ENCODE data around the gene CACNA1C.

The CACNA1C gene

DNA sequence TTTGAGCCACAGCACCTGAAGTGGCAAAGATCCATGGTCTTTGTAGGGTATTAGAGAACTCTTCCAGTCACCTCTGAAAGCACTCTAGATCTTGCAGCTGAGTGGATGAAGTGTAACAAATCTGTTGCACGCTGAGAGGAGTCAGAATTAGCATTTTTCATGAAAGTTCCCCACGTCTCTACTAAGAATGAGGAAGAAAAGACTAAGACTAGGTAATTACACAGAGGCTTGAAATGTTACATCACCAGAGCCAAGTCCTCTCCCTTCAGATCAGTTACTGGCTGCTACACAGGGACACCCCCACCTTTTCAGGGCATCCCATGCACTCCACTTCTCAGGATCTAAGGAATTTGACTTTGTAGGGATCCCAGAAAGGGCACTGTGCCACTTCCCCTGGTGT is 643.3 kb downstream of the CACNA1C start:
- H3K27ac ChIP-seq (ENCODE audit: insufficient read depth in 1 of 2, low read depth in 1 of 2, low read length in 2 of 2, poor library complexity in 1 of 2, severe bottlenecking in 2 of 2): no peak overlapping the region
- POLR2A ChIA-PET: no interaction called here
- no peak overlapping the region for H3K4me3 ChIP-seq (ENCODE audit: control insufficient read depth in 1 of 7, extremely low read depth in 1 of 7, insufficient read depth in 4 of 7, low read depth in 2 of 7, low read length in 6 of 7)
- 0% methylated on average over 1 of the region's 2 CpGs for WGBS (ENCODE audit: insufficient coverage)
- peaks cover 11 to 40% (median 18%) of the 10 kb centered on the region in 4 experiments for H3K4me1 ChIP-seq (ENCODE audit: control extremely low read depth in 1 of 4, control insufficient read depth in 4 of 4, insufficient read depth in 4 of 4, low read length in 3 of 4)
- H3K27me3 ChIP-seq (replicated peaks in 2 of 5; ENCODE audit: control insufficient read depth in 4 of 5, insufficient read depth in 5 of 5, low read length in 4 of 5): no peaks in the 10 kb centered on the region
- no peaks in the 10 kb centered on the region for H3K36me3 ChIP-seq (ENCODE audit: control insufficient read depth in 4 of 4, insufficient read depth in 4 of 4, low read length in 3 of 4)
- no peaks in the 10 kb centered on the region for H3K9me3 ChIP-seq (ENCODE audit: control extremely low read depth in 1 of 5, control insufficient read depth in 4 of 5, insufficient read depth in 2 of 5, low read depth in 1 of 5, low read length in 4 of 5)
- DNase-seq: peak in 1 of 3 donors; percentile 29
- CTCF ChIA-PET: no interaction called here

DNA sequence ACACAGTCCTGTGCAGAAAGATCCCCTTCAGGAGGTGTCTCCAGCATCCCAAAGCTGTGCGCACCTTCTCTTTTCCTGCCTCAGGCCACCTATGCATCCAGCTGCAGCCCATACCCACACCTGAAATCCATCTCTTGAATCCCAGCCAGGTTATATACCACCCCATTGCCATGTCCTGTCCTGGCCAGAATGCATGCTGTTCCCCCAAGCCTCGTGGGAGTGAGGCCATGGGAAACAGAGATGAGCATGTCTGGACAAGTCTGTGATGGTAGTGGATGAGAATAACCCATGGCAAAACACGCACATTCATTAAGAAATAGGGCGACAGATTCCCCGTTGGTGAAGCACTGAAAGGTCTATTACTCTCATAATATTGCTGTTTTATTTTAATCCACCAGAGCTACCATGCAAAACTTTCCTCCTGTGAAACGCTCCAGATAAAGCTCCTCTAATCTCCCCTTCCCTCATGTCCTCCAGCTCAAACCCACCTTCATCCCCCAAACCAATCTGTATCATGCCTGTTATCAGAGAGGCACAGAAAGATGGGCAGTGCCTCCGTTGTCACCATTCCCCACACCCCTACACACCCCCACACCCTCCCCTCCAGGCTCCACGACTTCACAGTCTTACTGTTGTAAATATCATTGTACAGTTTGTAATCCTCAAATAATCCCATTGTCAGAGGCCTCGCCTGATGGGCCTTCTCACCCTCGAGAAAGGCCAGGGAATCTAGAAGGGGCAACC is 644.4 kb downstream of the CACNA1C start:
- 95% methylated on average over 4 of the region's 10 CpGs for WGBS (ENCODE audit: insufficient coverage)
- DNase-seq: peak in 2 of 3 donors; percentile 57 to 75
- no peak overlapping the region for H3K27ac ChIP-seq (ENCODE audit: insufficient read depth in 1 of 2, low read depth in 1 of 2, low read length in 2 of 2, poor library complexity in 1 of 2, severe bottlenecking in 2 of 2)
- no peaks in the 10 kb centered on the region for H3K27me3 ChIP-seq (replicated peaks in 2 of 5; ENCODE audit: control insufficient read depth in 4 of 5, insufficient read depth in 5 of 5, low read length in 4 of 5)
- POLR2A ChIA-PET: no interaction called here
- H3K4me1 ChIP-seq (ENCODE audit: control extremely low read depth in 1 of 4, control insufficient read depth in 4 of 4, insufficient read depth in 4 of 4, low read length in 3 of 4): peaks cover 8 to 29% (median 12%) of the 10 kb centered on the region in 4 experiments
- H3K4me3 ChIP-seq (ENCODE audit: control insufficient read depth in 1 of 7, extremely low read depth in 1 of 7, insufficient read depth in 4 of 7, low read depth in 2 of 7, low read length in 6 of 7): no peak overlapping the region
- CTCF ChIA-PET: interaction anchor here (0.5 kb wide), 1 partner anchor 14 kb away, joined by 3 read pairs; no protein-coding TSS in a partner anchor
- no peaks in the 10 kb centered on the region for H3K9me3 ChIP-seq (ENCODE audit: control extremely low read depth in 1 of 5, control insufficient read depth in 4 of 5, insufficient read depth in 2 of 5, low read depth in 1 of 5, low read length in 4 of 5)
- no peaks in the 10 kb centered on the region for H3K36me3 ChIP-seq (ENCODE audit: control insufficient read depth in 4 of 4, insufficient read depth in 4 of 4, low read length in 3 of 4)

DNA sequence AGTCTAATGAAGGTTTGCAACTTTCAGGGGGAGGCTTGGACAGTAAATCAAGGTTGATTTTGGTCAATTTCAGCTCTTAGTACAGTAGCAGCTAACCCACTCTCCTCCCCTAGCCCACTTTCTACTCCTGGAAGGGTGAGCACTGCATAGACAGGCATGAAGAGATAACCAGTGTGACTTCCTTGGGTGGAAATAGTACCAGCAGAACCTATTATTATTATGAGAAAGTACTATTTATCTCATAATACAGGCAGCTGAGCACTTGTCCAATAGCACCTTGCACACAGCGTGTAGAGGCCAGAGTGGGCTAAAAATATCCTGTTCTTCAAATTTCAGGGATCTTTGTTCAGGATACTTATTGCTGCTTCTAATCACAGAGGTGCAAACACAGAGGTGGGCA is 645.8 kb downstream of the CACNA1C start:
- no peaks in the 10 kb centered on the region for H3K36me3 ChIP-seq (ENCODE audit: control insufficient read depth in 4 of 4, insufficient read depth in 4 of 4, low read length in 3 of 4)
- H3K27ac ChIP-seq (ENCODE audit: insufficient read depth in 1 of 2, low read depth in 1 of 2, low read length in 2 of 2, poor library complexity in 1 of 2, severe bottlenecking in 2 of 2): no peak overlapping the region
- WGBS (ENCODE audit: insufficient coverage): no CpG with 5 or more reads among the region's 1 CpG
- CTCF ChIA-PET: no interaction called here
- DNase-seq: no peak
- POLR2A ChIA-PET: no interaction called here
- peaks cover 0 to 15% (median under 1%) of the 10 kb centered on the region in 4 experiments for H3K4me1 ChIP-seq (ENCODE audit: control extremely low read depth in 1 of 4, control insufficient read depth in 4 of 4, insufficient read depth in 4 of 4, low read length in 3 of 4)
- no peaks in the 10 kb centered on the region for H3K27me3 ChIP-seq (replicated peaks in 2 of 5; ENCODE audit: control insufficient read depth in 4 of 5, insufficient read depth in 5 of 5, low read length in 4 of 5)
- no peak overlapping the region for H3K4me3 ChIP-seq (ENCODE audit: control insufficient read depth in 1 of 7, extremely low read depth in 1 of 7, insufficient read depth in 4 of 7, low read depth in 2 of 7, low read length in 6 of 7)
- H3K9me3 ChIP-seq (ENCODE audit: control extremely low read depth in 1 of 5, control insufficient read depth in 4 of 5, insufficient read depth in 2 of 5, low read depth in 1 of 5, low read length in 4 of 5): no peaks in the 10 kb centered on the region

GRCh38 chr12:2710701-2711100 is 657.9 kb downstream of the CACNA1C start:
- WGBS (ENCODE audit: insufficient coverage): no CpG with 5 or more reads among the region's 1 CpG
- H3K9me3 ChIP-seq (ENCODE audit: control extremely low read depth in 1 of 5, control insufficient read depth in 4 of 5, insufficient read depth in 2 of 5, low read depth in 1 of 5, low read length in 4 of 5): peaks cover 0 to 23% (median 3%) of the 10 kb centered on the region in 5 experiments
- no peaks in the 10 kb centered on the region for H3K36me3 ChIP-seq (ENCODE audit: control insufficient read depth in 4 of 4, insufficient read depth in 4 of 4, low read length in 3 of 4)
- ChIA-PET CTCF (interaction anchor here (0.9 to 1.7 kb wide), 3 partner anchors 8 to 28 kb away, joined by 3 to 5 read pairs (median 3); no protein-coding TSS in a partner anchor), POLR2A (no interaction called here)
- no peaks in the 10 kb centered on the region for H3K4me1 ChIP-seq (ENCODE audit: control extremely low read depth in 1 of 4, control insufficient read depth in 4 of 4, insufficient read depth in 4 of 4, low read length in 3 of 4)
- no peaks in the 10 kb centered on the region for H3K27me3 ChIP-seq (replicated peaks in 2 of 5; ENCODE audit: control insufficient read depth in 4 of 5, insufficient read depth in 5 of 5, low read length in 4 of 5)
- no peak overlapping the region for H3K4me3 ChIP-seq (ENCODE audit: control insufficient read depth in 1 of 7, extremely low read depth in 1 of 7, insufficient read depth in 4 of 7, low read depth in 2 of 7, low read length in 6 of 7)
- no peak for DNase-seq
- no peak overlapping the region for H3K27ac ChIP-seq (ENCODE audit: insufficient read depth in 1 of 2, low read depth in 1 of 2, low read length in 2 of 2, poor library complexity in 1 of 2, severe bottlenecking in 2 of 2)

GRCh38 chr12:2719392-2719791 is 666.6 kb downstream of the CACNA1C start:
- POLR2A ChIA-PET: no interaction called here
- CTCF ChIA-PET: interaction anchor here (0.9 to 1.7 kb wide), 5 partner anchors 9 to 65 kb away, joined by 3 to 7 read pairs (median 4); no protein-coding TSS in a partner anchor
- DNase-seq: no peak
- peaks cover 0 to 4% (median 0%) of the 10 kb centered on the region in 4 experiments for H3K4me1 ChIP-seq (ENCODE audit: control extremely low read depth in 1 of 4, control insufficient read depth in 4 of 4, insufficient read depth in 4 of 4, low read length in 3 of 4)
- H3K27me3 ChIP-seq (replicated peaks in 2 of 5; ENCODE audit: control insufficient read depth in 4 of 5, insufficient read depth in 5 of 5, low read length in 4 of 5): no peaks in the 10 kb centered on the region
- no peak overlapping the region for H3K27ac ChIP-seq (ENCODE audit: insufficient read depth in 1 of 2, low read depth in 1 of 2, low read length in 2 of 2, poor library complexity in 1 of 2, severe bottlenecking in 2 of 2)
- no peaks in the 10 kb centered on the region for H3K9me3 ChIP-seq (ENCODE audit: control extremely low read depth in 1 of 5, control insufficient read depth in 4 of 5, insufficient read depth in 2 of 5, low read depth in 1 of 5, low read length in 4 of 5)
- WGBS (ENCODE audit: insufficient coverage): no CpG with 5 or more reads among the region's 2 CpGs
- no peaks in the 10 kb centered on the region for H3K36me3 ChIP-seq (ENCODE audit: control insufficient read depth in 4 of 4, insufficient read depth in 4 of 4, low read length in 3 of 4)
- H3K4me3 ChIP-seq (ENCODE audit: control insufficient read depth in 1 of 7, extremely low read depth in 1 of 7, insufficient read depth in 4 of 7, low read depth in 2 of 7, low read length in 6 of 7): no peak overlapping the region

DNA sequence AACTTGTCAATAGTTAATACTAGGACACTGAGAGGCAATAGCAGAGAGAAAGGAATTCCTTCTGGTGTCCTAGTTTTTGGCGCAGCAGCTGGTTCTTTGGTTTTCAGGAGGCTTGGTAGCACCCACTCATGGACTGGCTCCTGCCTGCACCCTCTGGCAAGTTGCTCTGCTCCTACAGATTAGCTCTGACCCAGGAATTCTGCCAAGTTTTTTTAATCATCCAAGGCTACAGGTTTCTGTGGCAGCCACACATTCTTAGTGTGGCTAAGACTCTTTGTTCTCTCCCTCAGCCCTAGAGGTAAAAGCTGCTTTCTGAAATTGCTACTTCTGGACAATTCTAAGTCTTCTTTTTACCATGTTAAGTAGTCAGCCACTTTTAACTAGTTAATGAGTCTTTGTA is 670.0 kb downstream of the CACNA1C start:
- POLR2A ChIA-PET: no interaction called here
- WGBS (ENCODE audit: insufficient coverage): 100% methylated on average over 1 of the region's 1 CpG
- H3K27me3 ChIP-seq (replicated peaks in 2 of 5; ENCODE audit: control insufficient read depth in 4 of 5, insufficient read depth in 5 of 5, low read length in 4 of 5): no peaks in the 10 kb centered on the region
- H3K4me1 ChIP-seq (ENCODE audit: control extremely low read depth in 1 of 4, control insufficient read depth in 4 of 4, insufficient read depth in 4 of 4, low read length in 3 of 4): peaks cover 0 to 4% (median 0%) of the 10 kb centered on the region in 4 experiments
- CTCF ChIA-PET: interaction anchor here (0.8 to 1.1 kb wide), 2 partner anchors 29 to 38 kb away, joined by 3 read pairs; no protein-coding TSS in a partner anchor
- DNase-seq: no peak
- no peaks in the 10 kb centered on the region for H3K9me3 ChIP-seq (ENCODE audit: control extremely low read depth in 1 of 5, control insufficient read depth in 4 of 5, insufficient read depth in 2 of 5, low read depth in 1 of 5, low read length in 4 of 5)
- H3K36me3 ChIP-seq (ENCODE audit: control insufficient read depth in 4 of 4, insufficient read depth in 4 of 4, low read length in 3 of 4): no peaks in the 10 kb centered on the region
- H3K4me3 ChIP-seq (ENCODE audit: control insufficient read depth in 1 of 7, extremely low read depth in 1 of 7, insufficient read depth in 4 of 7, low read depth in 2 of 7, low read length in 6 of 7): no peak overlapping the region
- H3K27ac ChIP-seq (ENCODE audit: insufficient read depth in 1 of 2, low read depth in 1 of 2, low read length in 2 of 2, poor library complexity in 1 of 2, severe bottlenecking in 2 of 2): no peak overlapping the region

- CTCF ChIA-PET: interaction anchor here (1.8 kb wide), 1 partner anchor 20 kb away, joined by 4 read pairs; no protein-coding TSS in a partner anchor
- no peaks in the 10 kb centered on the region for H3K9me3 ChIP-seq (ENCODE audit: control extremely low read depth in 1 of 5, control insufficient read depth in 4 of 5, insufficient read depth in 2 of 5, low read depth in 1 of 5, low read length in 4 of 5)
- peak overlapping the region; percentile 20 to 50 for H3K27ac ChIP-seq (ENCODE audit: insufficient read depth in 1 of 2, low read depth in 1 of 2, low read length in 2 of 2, poor library complexity in 1 of 2, severe bottlenecking in 2 of 2)
- no peaks in the 10 kb centered on the region for H3K36me3 ChIP-seq (ENCODE audit: control insufficient read depth in 4 of 4, insufficient read depth in 4 of 4, low read length in 3 of 4)
- peak in 2 of 3 donors; percentile 79 to 82 for DNase-seq
- peaks cover 13 to 56% (median 54%) of the 10 kb centered on the region in 4 experiments for H3K4me1 ChIP-seq (ENCODE audit: control extremely low read depth in 1 of 4, control insufficient read depth in 4 of 4, insufficient read depth in 4 of 4, low read length in 3 of 4)
- POLR2A ChIA-PET: no interaction called here
- WGBS (ENCODE audit: insufficient coverage): 2% methylated on average over 6 of the region's 6 CpGs
- no peaks in the 10 kb centered on the region for H3K27me3 ChIP-seq (replicated peaks in 2 of 5; ENCODE audit: control insufficient read depth in 4 of 5, insufficient read depth in 5 of 5, low read length in 4 of 5)
- H3K4me3 ChIP-seq (ENCODE audit: control insufficient read depth in 1 of 7, extremely low read depth in 1 of 7, insufficient read depth in 4 of 7, low read depth in 2 of 7, low read length in 6 of 7): peak overlapping the region in 4 of 7 experiments; percentile 15 to 42 (median 31)
Measured at GRCh38 chr12:2732290-2732689, 679.5 kb downstream of the CACNA1C start.

Measured in common myeloid progenitor, CD34-positive (primary cell).